Neural progenitor cell (in vitro differentiated cells): ENCODE measurements around the gene DENND5B. TPM values are rescaled to one million over a fixed set of nuclear protein-coding genes. Genes with fewer than 3 reads are reported as not detected.
A peak's percentile ranks its signal among the peaks of the same experiment; 100 is the strongest.

Experiments used
- DNase-seq: peaks from one replicate; pipeline ENCODE4 v3.0.0-alpha.2; 2016; ENCODE audit warnings: low spot score
- H2AFZ ChIP-seq: fragments of 200-600 bp; sonication (generic); replicated peaks from 2 replicates; pipeline ENCODE4 v1.6.1; 2016; ENCODE audit warnings: antibody characterized with exemption
- H3F3A ChIP-seq: fragments of 200-600 bp; sonication (generic); 2 replicates; pipeline ENCODE4 v1.6.1; 2016; ENCODE audit warnings: antibody characterized with exemption, low read depth
- H3K27ac ChIP-seq: fragments of 200-600 bp; sonication (generic); 2 replicates; pipeline ENCODE4 v1.5.1; 2016; ENCODE audit warnings: mild to moderate bottlenecking
- H3K27me3 ChIP-seq: fragments of 200-600 bp; sonication (generic); 2 replicates; pipeline ENCODE4 v1.6.1; 2016; ENCODE audit warnings: mild to moderate bottlenecking, moderate library complexity
- H3K36me3 ChIP-seq: fragments of 200-600 bp; sonication (generic); 2 replicates; pipeline ENCODE4 v1.5.1; 2016
- H3K4me1 ChIP-seq: fragments of 200-600 bp; sonication (generic); 2 replicates; pipeline ENCODE4 v1.6.1; 2016; ENCODE audit warnings: mixed run types
- H3K4me2 ChIP-seq: fragments of 200-600 bp; sonication (generic); 2 replicates; pipeline ENCODE4 v1.6.1; 2016
- H3K4me3 ChIP-seq: fragments of 200-600 bp; sonication (generic); 2 replicates; pipeline ENCODE4 v1.5.1; 2016
- H3K79me2 ChIP-seq: fragments of 200-600 bp; sonication (generic); 2 replicates; pipeline ENCODE4 v1.6.1; 2016; ENCODE audit warnings: low read depth
- H3K9ac ChIP-seq: fragments of 200-600 bp; sonication (generic); 2 replicates; pipeline ENCODE4 v1.6.1; 2016
- H3K9me3 ChIP-seq: fragments of 200-600 bp; sonication (generic); 2 replicates; pipeline ENCODE4 v1.5.1; 2016; ENCODE audit warnings: low read depth
- H4K20me1 ChIP-seq: fragments of 200-600 bp; sonication (generic); 2 replicates; pipeline ENCODE4 v1.6.1; 2016; ENCODE audit warnings: low read depth
- H3K27ac Mint-ChIP-seq: 3 replicates; pipeline ENCODE4 v1.8.0; 2021; ENCODE audit warnings: mixed read lengths
- H3K27me3 Mint-ChIP-seq: 2 replicates; pipeline ENCODE4 v1.8.0; 2022; ENCODE audit warnings: low read depth, mild to moderate bottlenecking, inconsistent platforms, moderate library complexity, mixed read lengths; ENCODE audit not compliant: insufficient read depth
- H3K36me3 Mint-ChIP-seq: 3 replicates; pipeline ENCODE4 v1.8.0; 2021; ENCODE audit warnings: mixed read lengths
- H3K4me1 Mint-ChIP-seq: 3 replicates; pipeline ENCODE4 v1.8.0; 2021; ENCODE audit warnings: mixed read lengths
- H3K4me3 Mint-ChIP-seq: 3 replicates; pipeline ENCODE4 v1.8.0; 2021; ENCODE audit warnings: mild to moderate bottlenecking, moderate library complexity, mixed read lengths
- H3K9me3 Mint-ChIP-seq: 3 replicates; pipeline ENCODE4 v1.8.0; 2020; ENCODE audit warnings: mixed read lengths
- EZH2 ChIP-seq: fragments of 200-600 bp; sonication (generic); IDR thresholded peaks from 2 replicates; pipeline ENCODE4 v1.6.1; 2017; ENCODE audit warnings: antibody characterized with exemption, mild to moderate bottlenecking, moderate library complexity
- EZH2phosphoT487 ChIP-seq: fragments of 200-600 bp; sonication (generic); IDR thresholded peaks from 2 replicates; pipeline ENCODE4 v1.6.1; 2017; ENCODE audit warnings: antibody characterized with exemption
- total RNA-seq: library from RNA; depleted of rRNA; stranded (reverse); fragments of >200 nt; gene quantifications from 2 replicates; pipeline ENCODE4 v1.2.3, GENCODE V29; 2015; ENCODE audit warnings: low replicate concordance
- TF ChIP-seq, protein P1 (sequence below): fragments of 200-600 bp; sonication (generic); IDR thresholded peaks from 2 replicates; pipeline ENCODE4 v1.5.1; 2017; ENCODE audit warnings: antibody characterized with exemption, mild to moderate bottlenecking

Gene DENND5B
- total RNA-seq, 1 donor from 2014 or later: 24.2 TPM

DNA sequence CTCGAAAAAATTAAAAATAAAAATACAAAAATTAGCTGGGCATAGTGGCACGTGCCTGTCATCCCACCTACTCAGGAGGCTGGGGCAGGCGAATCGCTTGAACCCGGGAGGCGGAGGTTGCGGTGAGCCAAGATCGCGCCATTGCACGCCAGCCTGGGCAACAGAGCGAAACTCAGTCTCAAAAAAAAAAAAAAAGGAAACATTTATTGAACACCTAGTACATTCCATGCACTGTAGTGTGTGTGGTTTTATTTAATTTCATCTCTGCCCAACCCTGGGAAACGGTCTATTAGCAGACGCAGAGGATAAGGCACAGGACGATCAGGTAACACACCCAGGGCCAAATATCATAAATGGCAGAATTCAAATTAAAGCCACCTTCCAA lies 229.2 kb downstream of the DENND5B start:
- Mint-ChIP-seq H3K4me1 (peaks cover 33% of the 10 kb centered on the region), H3K9me3 (no peaks in the 10 kb centered on the region), H3K4me3 (peak overlapping the region; percentile 81), H3K27me3 (peaks cover 2% of the 10 kb centered on the region), H3K36me3 (no peaks in the 10 kb centered on the region), H3K27ac (peak overlapping the region; percentile 99)
- Histone ChIP-seq H3K4me2 (peak overlapping the region; percentile 73), H2AFZ (peak overlapping the region; percentile 6), H3K79me2 (peaks cover 28% of the 10 kb centered on the region), H3K4me3 (peak overlapping the region; percentile 22), H3K27me3 (no peaks in the 10 kb centered on the region), H3K4me1 (peaks cover 36% of the 10 kb centered on the region), H3F3A (peaks cover 48% of the 10 kb centered on the region), H3K27ac (peak overlapping the region; percentile 89), H4K20me1 (no peaks in the 10 kb centered on the region), H3K36me3 (no peaks in the 10 kb centered on the region), H3K9me3 (no peaks in the 10 kb centered on the region), H3K9ac (no peak overlapping the region)
- TF ChIP-seq EZH2phosphoT487 (no peak), EZH2 (no peak)
- TF ChIP-seq, protein P1, sequence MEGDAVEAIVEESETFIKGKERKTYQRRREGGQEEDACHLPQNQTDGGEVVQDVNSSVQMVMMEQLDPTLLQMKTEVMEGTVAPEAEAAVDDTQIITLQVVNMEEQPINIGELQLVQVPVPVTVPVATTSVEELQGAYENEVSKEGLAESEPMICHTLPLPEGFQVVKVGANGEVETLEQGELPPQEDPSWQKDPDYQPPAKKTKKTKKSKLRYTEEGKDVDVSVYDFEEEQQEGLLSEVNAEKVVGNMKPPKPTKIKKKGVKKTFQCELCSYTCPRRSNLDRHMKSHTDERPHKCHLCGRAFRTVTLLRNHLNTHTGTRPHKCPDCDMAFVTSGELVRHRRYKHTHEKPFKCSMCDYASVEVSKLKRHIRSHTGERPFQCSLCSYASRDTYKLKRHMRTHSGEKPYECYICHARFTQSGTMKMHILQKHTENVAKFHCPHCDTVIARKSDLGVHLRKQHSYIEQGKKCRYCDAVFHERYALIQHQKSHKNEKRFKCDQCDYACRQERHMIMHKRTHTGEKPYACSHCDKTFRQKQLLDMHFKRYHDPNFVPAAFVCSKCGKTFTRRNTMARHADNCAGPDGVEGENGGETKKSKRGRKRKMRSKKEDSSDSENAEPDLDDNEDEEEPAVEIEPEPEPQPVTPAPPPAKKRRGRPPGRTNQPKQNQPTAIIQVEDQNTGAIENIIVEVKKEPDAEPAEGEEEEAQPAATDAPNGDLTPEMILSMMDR: no peak
- DNase-seq: no peak

DNA sequence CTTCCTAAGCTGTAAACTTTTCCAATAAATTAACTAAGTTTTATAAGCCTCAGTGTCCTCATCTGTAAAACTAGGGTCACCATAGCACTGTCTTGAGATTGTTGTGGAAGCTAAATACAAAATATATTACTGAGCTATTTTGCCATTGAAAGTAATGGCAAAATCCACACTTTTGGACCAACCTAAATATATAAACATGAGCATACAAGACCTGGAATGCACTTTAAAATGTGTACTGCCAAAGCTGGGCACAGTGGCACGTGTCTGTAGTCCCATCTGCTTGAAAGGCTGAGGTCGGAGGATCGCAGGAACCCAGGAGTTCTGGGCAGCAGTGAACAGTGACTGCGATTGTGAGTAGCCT lies 235.2 kb downstream of the DENND5B start:
- no peak for DNase-seq
- H3F3A ChIP-seq: peaks cover 46% of the 10 kb centered on the region
- no peaks in the 10 kb centered on the region for H3K27me3 ChIP-seq
- H3K9me3 ChIP-seq: no peaks in the 10 kb centered on the region
- H3K4me3 ChIP-seq: no peak overlapping the region
- Mint-ChIP-seq H3K27ac (no peak overlapping the region), H3K4me3 (no peak overlapping the region), H3K27me3 (no peaks in the 10 kb centered on the region), H3K36me3 (no peaks in the 10 kb centered on the region), H3K4me1 (peaks cover 20% of the 10 kb centered on the region), H3K9me3 (no peaks in the 10 kb centered on the region)
- H3K36me3 ChIP-seq: no peaks in the 10 kb centered on the region
- H3K4me2 ChIP-seq: no peak overlapping the region
- H3K79me2 ChIP-seq: no peaks in the 10 kb centered on the region
- H3K27ac ChIP-seq: no peak overlapping the region
- no peak overlapping the region for H2AFZ ChIP-seq
- H3K9ac ChIP-seq: no peak overlapping the region
- TF ChIP-seq EZH2 (no peak), EZH2phosphoT487 (no peak)
- TF ChIP-seq, protein P1: no peak
- no peaks in the 10 kb centered on the region for H4K20me1 ChIP-seq
- peaks cover 26% of the 10 kb centered on the region for H3K4me1 ChIP-seq

DNA sequence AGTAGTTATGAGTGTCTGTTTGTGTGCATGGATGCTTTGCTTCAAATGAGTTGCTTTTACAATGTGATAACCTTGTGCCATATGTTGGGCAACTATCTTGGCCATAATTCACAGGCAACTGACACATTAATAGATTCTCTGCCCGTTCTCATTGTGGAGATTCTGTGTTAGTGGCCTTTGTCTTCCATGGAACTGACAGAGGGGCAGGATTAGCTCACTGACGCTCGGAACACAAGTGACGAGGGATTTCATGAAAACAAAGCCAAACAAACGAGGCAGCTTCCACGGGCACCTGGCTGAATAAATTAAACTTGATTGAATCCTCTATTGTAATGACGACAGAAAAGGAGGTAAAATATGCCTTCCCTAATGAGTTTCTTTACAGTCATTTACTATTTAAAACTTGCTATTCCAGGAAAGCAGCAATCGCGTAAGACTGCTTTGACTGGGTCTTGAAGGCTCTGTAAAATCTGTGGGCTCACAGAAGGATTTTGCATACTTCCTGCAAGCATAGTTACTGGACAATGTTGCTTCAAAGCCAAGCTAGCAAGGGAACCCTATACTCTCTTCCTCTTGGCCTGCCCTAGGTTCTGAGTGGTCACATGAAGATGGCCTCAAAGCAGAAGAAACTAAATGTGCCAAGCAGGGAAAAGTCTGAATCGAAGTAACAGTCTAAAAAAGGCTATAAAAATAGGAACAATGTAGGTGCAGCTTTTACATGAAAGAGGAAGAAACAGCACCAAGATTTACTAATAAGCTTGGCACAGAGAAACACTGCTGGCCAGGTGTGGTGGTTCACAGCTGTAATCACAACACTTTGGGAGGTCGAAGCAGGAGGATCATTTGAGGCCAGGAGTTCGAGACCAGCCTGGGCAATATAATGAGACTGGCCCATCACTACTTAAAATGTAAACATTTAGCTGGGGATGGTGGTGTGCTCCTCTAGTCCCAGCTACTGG lies 236.9 kb downstream of the DENND5B start:
- H3K36me3 Mint-ChIP-seq: no peaks in the 10 kb centered on the region
- Histone ChIP-seq H4K20me1 (no peaks in the 10 kb centered on the region), H3K36me3 (no peaks in the 10 kb centered on the region), H3K79me2 (no peaks in the 10 kb centered on the region), H3K4me3 (peak overlapping the region; percentile 16), H3K4me1 (peaks cover 26% of the 10 kb centered on the region), H3K27ac (peak overlapping the region; percentile 93), H3F3A (peaks cover 40% of the 10 kb centered on the region), H3K27me3 (no peaks in the 10 kb centered on the region), H2AFZ (no peak overlapping the region), H3K9ac (no peak overlapping the region), H3K4me2 (peak overlapping the region; percentile 60), H3K9me3 (no peaks in the 10 kb centered on the region)
- peak overlapping the region; percentile 86 for H3K27ac Mint-ChIP-seq
- H3K4me3 Mint-ChIP-seq: no peak overlapping the region
- H3K9me3 Mint-ChIP-seq: no peaks in the 10 kb centered on the region
- no peaks in the 10 kb centered on the region for H3K27me3 Mint-ChIP-seq
- H3K4me1 Mint-ChIP-seq: peaks cover 20% of the 10 kb centered on the region
- peak; percentile 86 for DNase-seq
- TF ChIP-seq EZH2 (no peak), EZH2phosphoT487 (no peak)
- TF ChIP-seq, protein P1: no peak
